ENCODE data around the gene DEFB132. TPM values are rescaled to one million over a fixed set of nuclear protein-coding genes. Genes with fewer than 3 reads are reported as not detected.

DEFB132 gene
- total RNA-seq, 1 experiment from 2014 or later: not detected

GRCh38 chr20:266596-267562, 9.4 kb downstream of the DEFB132 start:
- intact Hi-C loops (cut with micrococcal nuclease; ENCODE audit: unreplicated experiment): loop anchor here (2.0 kb wide), 1 partner anchor 58 kb away; no protein-coding TSS in a partner anchor
- H3K4me1 ChIP-seq (ENCODE audit: insufficient read depth, low read length, poor library complexity, severe bottlenecking): peaks cover 5% of the 10 kb centered on the region
- peak; percentile 92 for DNase-seq (ENCODE audit: low spot score)
- BruUV-seq (replicated peaks): TSS peak; percentile 89
- no peaks in the 10 kb centered on the region for H3K9me3 ChIP-seq (ENCODE audit: low read depth, low read length, poor library complexity, severe bottlenecking)
- H3K36me3 ChIP-seq (ENCODE audit: insufficient read depth, low read length, poor library complexity, severe bottlenecking): no peaks in the 10 kb centered on the region
- H3K27me3 ChIP-seq (replicated peaks; ENCODE audit: insufficient read depth, low read depth, low read length, poor library complexity): no peaks in the 10 kb centered on the region
- ChIA-PET POLR2A (ENCODE audit: low non-redundant PET) (interaction anchor here (0.6 kb wide), 1 partner anchor 10 kb away, joined by 3 read pairs; no protein-coding TSS in a partner anchor), CTCF (interaction anchor here (0.6 to 1.2 kb wide), 5 partner anchors 11 to 129 kb away, joined by 3 to 4 read pairs (median 3); no protein-coding TSS in a partner anchor)
- H3K27ac ChIP-seq (ENCODE audit: low read depth, low read length, poor library complexity, severe bottlenecking): peak overlapping the region; percentile 41
- H3K4me3 ChIP-seq (ENCODE audit: low read depth, low read length, poor library complexity, severe bottlenecking): peak overlapping the region; percentile 49
- TF ChIP-seq EZH2 (IDR thresholded peaks at IDR 0.05; ENCODE audit: borderline replicate concordance, low read depth, low read length, poor library complexity, severe bottlenecking) (no peak), CTCF (conservative IDR thresholded peaks at IDR 0.05; ENCODE audit: low read depth, low read length) (peak; percentile 97)

- TF ChIP-seq CTCF (conservative IDR thresholded peaks at IDR 0.05; ENCODE audit: low read depth, low read length): no peak
- no peak for TF ChIP-seq EZH2 (IDR thresholded peaks at IDR 0.05; ENCODE audit: borderline replicate concordance, low read depth, low read length, poor library complexity, severe bottlenecking)
- ChIA-PET CTCF (interaction anchor here (2.2 kb wide), 1 partner anchor 60 kb away, joined by 11 read pairs; no protein-coding TSS in a partner anchor), POLR2A (ENCODE audit: low non-redundant PET) (no interaction called here)
- Histone ChIP-seq H3K27me3 (replicated peaks; ENCODE audit: insufficient read depth, low read depth, low read length, poor library complexity) (no peaks in the 10 kb centered on the region), H3K4me1 (ENCODE audit: insufficient read depth, low read length, poor library complexity, severe bottlenecking) (peaks cover 5% of the 10 kb centered on the region), H3K27ac (ENCODE audit: low read depth, low read length, poor library complexity, severe bottlenecking) (no peak overlapping the region), H3K9me3 (ENCODE audit: low read depth, low read length, poor library complexity, severe bottlenecking) (no peaks in the 10 kb centered on the region), H3K4me3 (ENCODE audit: low read depth, low read length, poor library complexity, severe bottlenecking) (no peak overlapping the region), H3K36me3 (ENCODE audit: insufficient read depth, low read length, poor library complexity, severe bottlenecking) (no peaks in the 10 kb centered on the region)
- intact Hi-C loops (cut with micrococcal nuclease; ENCODE audit: unreplicated experiment): no loop called here
- DNase-seq (ENCODE audit: low spot score): no peak
- BruUV-seq (replicated peaks): no TSS peak
Observed at GRCh38 chr20:270517-270916, 13.0 kb downstream of the DEFB132 start.

GRCh38 chr20:271069-271468, 13.5 kb downstream of the DEFB132 start:
- H3K27me3 ChIP-seq (replicated peaks; ENCODE audit: insufficient read depth, low read depth, low read length, poor library complexity): no peaks in the 10 kb centered on the region
- no peaks in the 10 kb centered on the region for H3K9me3 ChIP-seq (ENCODE audit: low read depth, low read length, poor library complexity, severe bottlenecking)
- POLR2A ChIA-PET (ENCODE audit: low non-redundant PET): interaction anchor here (0.7 kb wide), 1 partner anchor 48 kb away, joined by 6 read pairs; no protein-coding TSS in a partner anchor
- TF ChIP-seq CTCF (conservative IDR thresholded peaks at IDR 0.05; ENCODE audit: low read depth, low read length): no peak
- no peak for TF ChIP-seq EZH2 (IDR thresholded peaks at IDR 0.05; ENCODE audit: borderline replicate concordance, low read depth, low read length, poor library complexity, severe bottlenecking)
- H3K4me3 ChIP-seq (ENCODE audit: low read depth, low read length, poor library complexity, severe bottlenecking): no peak overlapping the region
- peaks cover 5% of the 10 kb centered on the region for H3K4me1 ChIP-seq (ENCODE audit: insufficient read depth, low read length, poor library complexity, severe bottlenecking)
- intact Hi-C loops (cut with micrococcal nuclease; ENCODE audit: unreplicated experiment): no loop called here
- BruUV-seq (replicated peaks): no TSS peak
- CTCF ChIA-PET: no interaction called here
- no peak for DNase-seq (ENCODE audit: low spot score)
- no peaks in the 10 kb centered on the region for H3K36me3 ChIP-seq (ENCODE audit: insufficient read depth, low read length, poor library complexity, severe bottlenecking)
- H3K27ac ChIP-seq (ENCODE audit: low read depth, low read length, poor library complexity, severe bottlenecking): no peak overlapping the region
